NB4 (cell line): Measurements from ENCODE around the gene LYRM4.

ENCODE experiments used
- CTCF ChIP-seq: IDR thresholded peaks from one replicate; pipeline ENCODE4 v1.5.1; 2012; ENCODE audit warnings: low read depth, low read length
- POLR2A ChIP-seq: IDR thresholded peaks from 2 replicates; pipeline ENCODE4 v1.6.1; 2011; ENCODE audit warnings: mild to moderate bottlenecking; ENCODE audit not compliant: insufficient read length; ENCODE audit errors: extremely low read depth
- TF ChIP-seq, protein P1 (sequence below): IDR thresholded peaks from 2 replicates; pipeline ENCODE4 v1.6.1; 2011; ENCODE audit warnings: low read depth, low read length

- TF ChIP-seq CTCF (no peak), POLR2A (no peak)
- TF ChIP-seq, protein P1, sequence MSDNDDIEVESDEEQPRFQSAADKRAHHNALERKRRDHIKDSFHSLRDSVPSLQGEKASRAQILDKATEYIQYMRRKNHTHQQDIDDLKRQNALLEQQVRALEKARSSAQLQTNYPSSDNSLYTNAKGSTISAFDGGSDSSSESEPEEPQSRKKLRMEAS, result no peak
These were observed 11.2 kb upstream of the LYRM4 start for GRCh38 chr6:5271926-5272325.
